CD4-positive, alpha-beta memory T cell (primary cell): ENCODE data around the gene NAALADL2. TPM values are rescaled to one million over a fixed set of nuclear protein-coding genes. Genes with fewer than 3 reads are reported as not detected.
"Not testable (repeated sequence)": the region's sequence is repeated elsewhere in the genome, so short reads cannot be mapped to it uniquely, and the experiment has no call there.

Experiments
- CTCF ChIA-PET: fragments of 350-600 bp; sonication (Branson Sonifier 250); formaldehyde crosslinking; loops from one replicate; lab custom pipeline; 2021; ENCODE audit warnings: inconsistent platforms; ENCODE audit not compliant: partially characterized antibody; lab: Charles Lee
- POLR2A ChIA-PET: fragments of 350-600 bp; sonication (Branson Sonifier 250); formaldehyde crosslinking; loops from one replicate; lab custom pipeline; 2021; ENCODE audit not compliant: partially characterized antibody; lab: Charles Lee
- DNase-seq, 5 donors: peaks; one replicate each; pipeline versions ENCODE4 v3.0.0 to v3.0.0-alpha.2; 2020 to 2022; ENCODE audit warnings: mixed read lengths in 1 of 5
- H3K27ac ChIP-seq: one replicate; pipeline ENCODE4 v1.7.0; 2013; ENCODE audit warnings: low read depth, low read length
- H3K27me3 ChIP-seq: 2 replicates; pipeline ENCODE4 v1.7.0; 2013; ENCODE audit warnings: mild to moderate bottlenecking, low read length, moderate library complexity; ENCODE audit not compliant: insufficient read depth
- H3K36me3 ChIP-seq: 2 replicates; pipeline ENCODE4 v1.7.0; 2013; ENCODE audit warnings: mild to moderate bottlenecking, low read length, moderate library complexity; ENCODE audit not compliant: insufficient read depth
- H3K4me1 ChIP-seq: 2 replicates; pipeline ENCODE4 v1.7.0; 2013; ENCODE audit warnings: mild to moderate bottlenecking, low read length, moderate library complexity; ENCODE audit not compliant: insufficient read depth
- H3K4me3 ChIP-seq, 2 donors: one replicate each; pipeline ENCODE4 v1.7.0; 2013; ENCODE audit warnings: low read length in 2 of 2, mild to moderate bottlenecking in 1 of 2
- H3K9me3 ChIP-seq, 2 donors: one replicate each; pipeline ENCODE4 v1.7.0; 2013; ENCODE audit warnings: low read length in 2 of 2, control low read depth in 1 of 2; ENCODE audit not compliant: control insufficient read depth in 1 of 2
- H3K27ac Mint-ChIP-seq, 7 donors: one replicate each; pipeline ENCODE4 v1.8.0; 2020 to 2021; ENCODE audit warnings: mixed read lengths in 7 of 7, mild to moderate bottlenecking in 6 of 7, inconsistent platforms in 3 of 7, moderate library complexity in 3 of 7
- H3K27me3 Mint-ChIP-seq, 2 donors: one replicate each; pipeline ENCODE4 v1.8.0; 2020 to 2021; ENCODE audit warnings: mixed read lengths in 2 of 2
- H3K36me3 Mint-ChIP-seq, 2 donors: one replicate each; pipeline ENCODE4 v1.8.0; 2020 to 2021; ENCODE audit warnings: mixed read lengths in 2 of 2, inconsistent platforms in 1 of 2, mild to moderate bottlenecking in 1 of 2
- H3K4me1 Mint-ChIP-seq, 4 donors: one replicate each; pipeline ENCODE4 v1.8.0; 2020 to 2021; ENCODE audit warnings: mixed read lengths in 4 of 4, mild to moderate bottlenecking in 1 of 4
- H3K4me3 Mint-ChIP-seq, 8 donors: one replicate each; pipeline ENCODE4 v1.8.0; 2020 to 2021; ENCODE audit warnings: mixed read lengths in 8 of 8, mild to moderate bottlenecking in 7 of 8, moderate library complexity in 6 of 8, inconsistent platforms in 3 of 8
- H3K9me3 Mint-ChIP-seq, 8 donors: one replicate each; pipeline ENCODE4 v1.8.0; 2020 to 2021; ENCODE audit warnings: mixed read lengths in 8 of 8, mild to moderate bottlenecking in 5 of 8, inconsistent platforms in 3 of 8, moderate library complexity in 1 of 8
- intact Hi-C: fragments of 100-400 bp; cut with micrococcal nuclease; formaldehyde crosslinking; loops from one replicate; pipeline ENCODE4 v1.15.1; 2023
- polyA plus RNA-seq, 2 donors: library from polyadenylated mRNA; unstranded; fragments of 300-500 nt; fragmentation: Illumina TruSeq; gene quantifications; one replicate each; pipeline ENCODE4 v1.2.3, GENCODE V29; 2021
- total RNA-seq, 2 experiments: library from RNA; stranded (reverse); gene quantifications; one replicate each; pipeline ENCODE4 v1.2.3, GENCODE V29; 2021

NAALADL2 gene
- total and polyA plus RNA-seq, 4 experiments from 2014 or later, result not detected

DNA sequence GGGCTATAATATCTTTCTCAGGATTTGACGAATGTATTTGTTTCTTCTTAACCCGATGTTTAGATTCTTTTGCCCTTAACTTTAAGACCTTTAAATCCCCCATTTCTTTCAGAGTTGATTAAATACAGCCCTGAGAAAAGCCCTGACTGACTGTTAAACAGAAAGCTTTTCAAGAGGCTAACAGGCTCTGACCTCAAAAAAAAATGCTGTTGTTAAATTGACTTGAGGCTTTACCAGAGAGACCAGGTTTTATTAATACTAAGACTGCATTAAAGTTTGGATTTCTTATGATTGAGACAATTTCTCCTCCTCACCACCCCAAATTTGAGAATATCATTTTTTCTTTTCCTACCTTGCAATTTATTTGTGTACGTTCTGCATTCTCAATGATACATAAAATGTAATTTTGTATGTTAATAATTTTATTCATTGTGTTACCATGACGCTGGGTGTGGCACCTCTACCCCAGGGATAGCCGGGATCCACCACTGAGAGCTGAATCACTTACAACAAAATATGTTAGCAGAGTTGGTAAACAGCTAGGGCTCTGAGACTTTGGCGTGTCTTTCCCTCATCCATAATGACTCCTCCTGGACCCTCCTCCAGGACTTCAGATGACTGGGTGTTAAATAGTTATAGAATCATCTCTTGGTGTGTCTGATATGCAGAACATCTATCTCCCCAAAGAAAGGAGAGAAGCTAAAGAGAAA is 753.5 kb downstream of the NAALADL2 start:
- DNase-seq, result no peak
- intact Hi-C loops, result no loop called here
- no peaks in the 10 kb centered on the region for H3K4me1 ChIP-seq
- Mint-ChIP-seq H3K4me3 (no peak overlapping the region), H3K9me3 (peaks cover 0 to 4% (median 1%) of the 10 kb centered on the region in 8 donors), H3K27me3 (no peaks in the 10 kb centered on the region), H3K36me3 (no peaks in the 10 kb centered on the region), H3K4me1 (no peaks in the 10 kb centered on the region), H3K27ac (no peak overlapping the region)
- H3K27ac ChIP-seq, result no peak overlapping the region
- H3K36me3 ChIP-seq, result no peaks in the 10 kb centered on the region
- H3K27me3 ChIP-seq, result no peaks in the 10 kb centered on the region
- H3K9me3 ChIP-seq, result no peaks in the 10 kb centered on the region
- POLR2A ChIA-PET, result no interaction called here
- CTCF ChIA-PET, result no interaction called here
- H3K4me3 ChIP-seq, result no peak overlapping the region

DNA sequence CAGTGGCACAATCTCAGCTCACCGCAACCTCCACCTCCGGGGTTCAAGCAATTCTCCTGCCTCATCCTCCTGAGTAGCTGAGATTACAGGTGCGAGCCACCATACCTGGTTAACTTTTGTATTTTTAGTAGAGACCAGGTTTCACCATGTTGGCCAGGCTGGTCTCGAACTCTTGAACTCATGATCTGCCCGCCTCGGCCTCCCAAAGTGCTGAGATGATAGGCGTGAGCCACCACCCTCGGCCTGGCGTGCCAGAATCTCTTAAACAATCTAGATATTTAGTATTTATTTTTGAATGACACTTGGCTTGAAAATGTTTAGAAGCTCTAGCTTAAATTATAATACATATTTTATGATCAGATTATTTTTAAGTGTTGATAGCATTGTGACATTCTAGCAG is 755.0 kb downstream of the NAALADL2 start:
- intact Hi-C loops, result not testable (repeated sequence)

DNA sequence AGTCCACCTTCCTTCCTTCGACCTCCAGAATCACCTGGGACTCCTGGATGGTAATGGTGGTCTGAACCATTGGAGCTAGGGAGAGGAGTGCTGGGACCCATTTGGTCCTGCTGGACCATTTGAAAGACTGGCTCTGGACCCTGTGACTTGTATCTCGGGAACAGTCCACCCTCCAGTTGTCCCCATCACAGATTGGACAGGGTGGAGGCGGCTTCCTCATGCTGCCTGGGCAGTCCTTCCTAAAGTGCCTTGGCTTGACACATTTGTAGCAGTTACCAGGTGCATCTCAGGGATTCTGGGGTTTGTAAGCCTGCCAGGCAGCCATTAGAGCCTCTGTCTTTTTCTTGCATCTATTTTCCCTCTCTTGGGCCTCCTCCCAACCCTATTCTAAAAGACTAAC is 758.1 kb downstream of the NAALADL2 start:
- Mint-ChIP-seq H3K27ac (no peak overlapping the region), H3K27me3 (no peaks in the 10 kb centered on the region), H3K9me3 (peaks cover 0 to 10% (median 4%) of the 10 kb centered on the region in 8 donors), H3K4me3 (peak overlapping the region in 1 of 8 donors; percentile 22), H3K4me1 (no peaks in the 10 kb centered on the region), H3K36me3 (no peaks in the 10 kb centered on the region)
- ChIA-PET POLR2A (no interaction called here), CTCF (no interaction called here)
- DNase-seq, result no peak
- intact Hi-C loops, result no loop called here
- no peaks in the 10 kb centered on the region for H3K27me3 ChIP-seq
- no peak overlapping the region for H3K4me3 ChIP-seq
- H3K36me3 ChIP-seq, result no peaks in the 10 kb centered on the region
- no peaks in the 10 kb centered on the region for H3K4me1 ChIP-seq
- no peaks in the 10 kb centered on the region for H3K9me3 ChIP-seq
- H3K27ac ChIP-seq, result no peak overlapping the region

More for the DNA sequence above, 755.0 kb downstream of the NAALADL2 start:
- H3K9me3 Mint-ChIP-seq, H3K4me1 ChIP-seq, H3K9me3 ChIP-seq, H3K36me3 ChIP-seq, H3K27me3 ChIP-seq, H3K4me1 Mint-ChIP-seq, H3K36me3 Mint-ChIP-seq, H3K27ac ChIP-seq, CTCF ChIA-PET, DNase-seq, H3K4me3 ChIP-seq, H3K27ac Mint-ChIP-seq, H3K27me3 Mint-ChIP-seq, POLR2A ChIA-PET, H3K4me3 Mint-ChIP-seq: not testable (repeated sequence)

DNA sequence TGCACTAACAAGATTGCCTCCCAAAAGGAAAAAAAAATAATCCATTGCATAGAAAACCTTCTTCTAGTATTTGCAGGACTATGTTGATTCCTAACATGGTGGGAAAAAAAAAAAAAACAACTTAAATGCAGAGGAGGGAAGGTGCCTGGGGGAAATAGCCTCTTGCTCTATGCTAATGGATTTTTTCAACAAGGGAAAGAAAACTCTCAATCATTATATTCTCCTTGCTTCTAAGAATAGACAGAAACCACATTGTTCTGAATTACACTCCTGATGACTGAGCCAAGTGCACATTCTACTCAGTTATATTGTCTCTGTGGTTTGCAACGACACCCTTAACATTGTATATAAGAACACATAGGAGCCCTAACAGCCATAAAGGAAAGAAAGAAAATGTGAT is 760.2 kb downstream of the NAALADL2 start:
- Mint-ChIP-seq H3K36me3 (no peaks in the 10 kb centered on the region), H3K4me1 (no peaks in the 10 kb centered on the region), H3K27me3 (no peaks in the 10 kb centered on the region), H3K27ac (no peak overlapping the region), H3K9me3 (peaks cover 0 to 7% (median 4%) of the 10 kb centered on the region in 8 donors), H3K4me3 (no peak overlapping the region)
- Histone ChIP-seq H3K36me3 (no peaks in the 10 kb centered on the region), H3K9me3 (no peaks in the 10 kb centered on the region), H3K4me3 (no peak overlapping the region), H3K4me1 (no peaks in the 10 kb centered on the region), H3K27me3 (no peaks in the 10 kb centered on the region), H3K27ac (no peak overlapping the region)
- POLR2A ChIA-PET, result no interaction called here
- intact Hi-C loops, result no loop called here
- CTCF ChIA-PET, result no interaction called here
- no peak for DNase-seq

GRCh38 chr3:175620093-175620492 is 761.0 kb downstream of the NAALADL2 start:
- no peaks in the 10 kb centered on the region for H3K9me3 ChIP-seq
- ChIA-PET POLR2A (no interaction called here), CTCF (no interaction called here)
- no peaks in the 10 kb centered on the region for H3K4me1 Mint-ChIP-seq
- intact Hi-C loops, result no loop called here
- peaks cover 0 to 7% (median 4%) of the 10 kb centered on the region in 8 donors for H3K9me3 Mint-ChIP-seq
- no peaks in the 10 kb centered on the region for H3K27me3 ChIP-seq
- H3K27me3 Mint-ChIP-seq, result no peaks in the 10 kb centered on the region
- no peak overlapping the region for H3K27ac Mint-ChIP-seq
- no peaks in the 10 kb centered on the region for H3K36me3 ChIP-seq
- no peak overlapping the region for H3K27ac ChIP-seq
- no peak overlapping the region for H3K4me3 Mint-ChIP-seq
- H3K4me3 ChIP-seq, result no peak overlapping the region
- no peaks in the 10 kb centered on the region for H3K4me1 ChIP-seq
- DNase-seq, result no peak
- no peaks in the 10 kb centered on the region for H3K36me3 Mint-ChIP-seq

GRCh38 chr3:175620532-175620931 is 761.4 kb downstream of the NAALADL2 start:
- ChIA-PET POLR2A (interaction anchor here (0.6 kb wide), 1 partner anchor 109 kb away, joined by 4 read pairs; no protein-coding TSS in a partner anchor), CTCF (no interaction called here)
- Histone ChIP-seq H3K27ac (no peak overlapping the region), H3K9me3 (no peaks in the 10 kb centered on the region), H3K36me3 (no peaks in the 10 kb centered on the region), H3K4me1 (no peaks in the 10 kb centered on the region), H3K4me3 (no peak overlapping the region), H3K27me3 (no peaks in the 10 kb centered on the region)
- Mint-ChIP-seq H3K36me3 (no peaks in the 10 kb centered on the region), H3K4me1 (no peaks in the 10 kb centered on the region), H3K27me3 (no peaks in the 10 kb centered on the region), H3K4me3 (no peak overlapping the region), H3K27ac (no peak overlapping the region), H3K9me3 (peaks cover 0 to 7% (median 4%) of the 10 kb centered on the region in 8 donors)
- DNase-seq, result no peak
- intact Hi-C loops, result no loop called here

- Histone ChIP-seq H3K4me1 (no peaks in the 10 kb centered on the region), H3K4me3 (no peak overlapping the region), H3K27me3 (no peaks in the 10 kb centered on the region), H3K36me3 (no peaks in the 10 kb centered on the region), H3K9me3 (no peaks in the 10 kb centered on the region), H3K27ac (no peak overlapping the region)
- ChIA-PET POLR2A (no interaction called here), CTCF (no interaction called here)
- H3K27me3 Mint-ChIP-seq, result no peaks in the 10 kb centered on the region
- no peak for DNase-seq
- H3K4me3 Mint-ChIP-seq, result no peak overlapping the region
- intact Hi-C loops, result no loop called here
- H3K36me3 Mint-ChIP-seq, result no peaks in the 10 kb centered on the region
- peaks cover 0 to 16% (median 5%) of the 10 kb centered on the region in 8 donors for H3K9me3 Mint-ChIP-seq
- no peaks in the 10 kb centered on the region for H3K4me1 Mint-ChIP-seq
- no peak overlapping the region for H3K27ac Mint-ChIP-seq
Measured at GRCh38 chr3:175640958-175641357, 781.8 kb downstream of the NAALADL2 start.
